ENCODE measurements around the gene ARL4D.

Gene ARL4D

DNA sequence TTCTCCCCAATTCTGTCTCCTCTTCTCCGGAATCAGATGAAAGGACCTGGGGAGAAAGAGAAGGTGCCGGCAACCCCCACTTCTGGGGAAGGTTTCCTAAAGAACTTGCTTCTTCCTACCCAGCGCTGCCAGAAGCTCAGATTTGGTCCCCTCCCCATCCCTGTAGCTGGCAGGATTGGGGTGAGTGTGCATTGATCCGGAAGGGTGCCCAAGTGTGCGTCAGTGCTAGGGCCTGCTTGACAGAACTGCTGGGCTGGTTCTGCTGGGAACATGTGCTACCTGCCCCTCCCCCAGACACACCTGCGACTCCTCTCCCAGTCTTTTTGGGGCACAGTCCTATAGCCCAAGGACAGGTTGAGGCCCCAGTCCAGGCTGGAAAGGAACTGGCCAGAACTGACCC, 3.3 kb downstream of the ARL4D start:
- TF ChIP-seq, protein P1, sequence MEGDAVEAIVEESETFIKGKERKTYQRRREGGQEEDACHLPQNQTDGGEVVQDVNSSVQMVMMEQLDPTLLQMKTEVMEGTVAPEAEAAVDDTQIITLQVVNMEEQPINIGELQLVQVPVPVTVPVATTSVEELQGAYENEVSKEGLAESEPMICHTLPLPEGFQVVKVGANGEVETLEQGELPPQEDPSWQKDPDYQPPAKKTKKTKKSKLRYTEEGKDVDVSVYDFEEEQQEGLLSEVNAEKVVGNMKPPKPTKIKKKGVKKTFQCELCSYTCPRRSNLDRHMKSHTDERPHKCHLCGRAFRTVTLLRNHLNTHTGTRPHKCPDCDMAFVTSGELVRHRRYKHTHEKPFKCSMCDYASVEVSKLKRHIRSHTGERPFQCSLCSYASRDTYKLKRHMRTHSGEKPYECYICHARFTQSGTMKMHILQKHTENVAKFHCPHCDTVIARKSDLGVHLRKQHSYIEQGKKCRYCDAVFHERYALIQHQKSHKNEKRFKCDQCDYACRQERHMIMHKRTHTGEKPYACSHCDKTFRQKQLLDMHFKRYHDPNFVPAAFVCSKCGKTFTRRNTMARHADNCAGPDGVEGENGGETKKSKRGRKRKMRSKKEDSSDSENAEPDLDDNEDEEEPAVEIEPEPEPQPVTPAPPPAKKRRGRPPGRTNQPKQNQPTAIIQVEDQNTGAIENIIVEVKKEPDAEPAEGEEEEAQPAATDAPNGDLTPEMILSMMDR (IDR thresholded peaks at IDR 0.05; ENCODE audit: control insufficient read depth, insufficient read depth, low read depth, low read length, missing control alignments), result no peak
- DNase-seq (ENCODE audit: low read depth), result no peak

DNA sequence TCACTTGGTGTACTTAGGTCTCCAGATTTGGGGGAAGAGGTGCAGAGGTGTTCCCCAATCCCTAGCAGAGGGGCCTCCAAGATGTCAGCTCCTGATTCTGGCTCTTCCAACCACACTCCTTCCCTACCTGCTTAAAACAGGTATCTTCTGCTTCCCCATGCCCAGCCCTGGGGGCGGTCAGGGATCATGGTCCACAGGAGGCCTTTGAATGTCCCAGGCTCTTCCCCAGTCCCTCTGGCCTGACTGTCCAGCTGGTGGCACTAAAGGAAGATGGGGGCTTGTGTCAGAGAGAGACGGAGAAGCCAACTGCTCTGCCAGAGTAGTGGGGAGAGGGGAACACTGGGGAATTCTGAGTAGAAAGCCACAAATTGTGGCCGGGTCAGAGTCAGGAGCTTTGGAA, 3.8 kb downstream of the ARL4D start:
- TF ChIP-seq, protein P1 (IDR thresholded peaks at IDR 0.05; ENCODE audit: control insufficient read depth, insufficient read depth, low read depth, low read length, missing control alignments), result no peak
- H3K4me3 ChIP-seq (ENCODE audit: control insufficient read depth, low read depth, low read length), result no peak overlapping the region
- DNase-seq (ENCODE audit: low read depth), result no peak

More for the DNA sequence above, 3.3 kb downstream of the ARL4D start:
- no peak overlapping the region for H3K4me3 ChIP-seq (ENCODE audit: control insufficient read depth, low read depth, low read length)

DNA sequence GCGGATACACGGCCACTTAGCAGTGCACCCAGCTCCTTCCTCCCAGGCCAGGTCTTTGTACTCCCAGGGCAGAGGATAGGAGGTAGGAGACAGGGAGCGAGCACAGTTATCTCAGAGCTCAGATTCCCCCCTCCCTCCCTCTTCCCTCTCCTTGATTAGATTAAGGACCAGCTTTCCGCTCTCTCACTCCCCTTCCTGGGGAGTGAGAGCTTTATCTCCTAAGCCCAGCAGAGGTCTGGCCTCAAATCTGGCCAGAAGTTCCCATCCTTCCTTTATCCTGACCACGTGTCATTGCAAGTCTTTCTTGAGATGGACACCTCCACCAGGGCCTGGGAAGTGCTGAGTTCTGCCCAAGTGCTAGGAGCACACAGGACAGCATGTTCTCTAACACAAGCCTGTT, 5.1 kb downstream of the ARL4D start:
- TF ChIP-seq, protein P1 (IDR thresholded peaks at IDR 0.05; ENCODE audit: control insufficient read depth, insufficient read depth, low read depth, low read length, missing control alignments), result no peak
- DNase-seq (ENCODE audit: low read depth), result no peak
- no peak overlapping the region for H3K4me3 ChIP-seq (ENCODE audit: control insufficient read depth, low read depth, low read length)

DNA sequence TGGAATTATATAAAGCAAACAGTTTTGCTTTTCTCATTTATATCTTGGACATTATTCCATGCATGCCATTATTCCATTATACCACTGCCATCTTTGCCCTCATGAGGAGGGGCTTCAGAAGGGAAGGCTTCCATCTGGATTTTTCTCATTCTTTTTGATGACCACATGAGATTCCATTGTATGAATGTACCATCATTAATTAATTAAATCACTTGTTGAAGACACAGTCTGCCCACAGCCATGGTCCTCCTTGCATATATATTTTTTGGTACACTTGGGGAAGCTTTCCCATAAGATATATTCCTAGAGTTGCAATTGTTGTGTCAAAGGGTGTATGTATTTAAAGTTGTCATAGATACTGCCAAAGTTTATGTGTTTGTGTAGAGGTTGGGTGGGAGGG, 7.1 kb downstream of the ARL4D start:
- DNase-seq (ENCODE audit: low read depth), result no peak
- H3K4me3 ChIP-seq (ENCODE audit: control insufficient read depth, low read depth, low read length), result no peak overlapping the region
- TF ChIP-seq, protein P1 (IDR thresholded peaks at IDR 0.05; ENCODE audit: control insufficient read depth, insufficient read depth, low read depth, low read length, missing control alignments), result no peak

DNA sequence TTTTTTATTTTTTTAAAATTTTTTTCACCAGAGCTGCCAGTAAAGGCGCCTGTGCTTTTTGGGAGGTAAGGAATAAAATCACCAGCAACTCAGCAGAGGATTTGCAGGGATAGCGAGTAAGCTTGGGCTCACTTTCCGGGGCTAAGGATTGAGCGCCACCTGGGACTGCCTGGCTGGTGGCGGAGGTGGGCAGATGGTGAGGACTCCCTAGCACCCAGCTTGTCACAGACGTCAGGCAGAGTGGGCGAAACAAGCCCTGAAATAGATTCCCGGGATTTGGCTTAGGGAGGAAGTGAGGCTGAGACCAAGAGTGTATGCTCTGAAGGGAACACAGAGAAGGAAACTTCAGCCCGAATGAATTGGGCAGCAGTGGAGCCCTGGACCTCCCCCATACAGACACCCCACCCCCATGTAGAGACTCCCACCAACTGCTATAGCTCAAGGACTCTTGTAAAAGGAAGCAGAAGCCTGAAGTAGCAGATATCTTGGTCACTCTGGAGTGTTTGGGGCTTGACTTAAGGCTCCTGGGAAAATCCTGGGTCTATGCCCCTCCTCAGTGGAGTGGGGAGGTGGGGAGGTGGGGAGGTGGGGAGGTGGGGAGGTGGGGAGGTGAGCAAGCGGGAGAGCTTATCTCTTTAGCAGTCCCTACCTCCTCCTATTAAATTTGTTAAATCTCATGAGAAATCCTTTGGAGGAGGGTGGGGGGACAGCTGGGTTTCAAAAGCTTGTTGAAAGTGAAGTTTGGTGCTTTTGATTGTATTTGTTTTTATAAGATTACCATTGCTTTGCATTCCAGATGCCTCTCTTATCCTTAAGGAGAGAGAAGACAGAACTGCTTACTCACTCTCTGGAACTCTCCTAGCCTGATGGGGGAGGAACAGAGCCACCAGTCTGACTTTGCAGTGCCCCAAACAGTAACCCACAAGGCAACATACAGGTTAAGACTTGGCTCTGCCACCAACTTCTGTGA, 8.2 kb downstream of the ARL4D start:
- no peak for DNase-seq (ENCODE audit: low read depth)
- H3K4me3 ChIP-seq (ENCODE audit: control insufficient read depth, low read depth, low read length), result no peak overlapping the region
- TF ChIP-seq, protein P1 (IDR thresholded peaks at IDR 0.05; ENCODE audit: control insufficient read depth, insufficient read depth, low read depth, low read length, missing control alignments), result no peak

DNA sequence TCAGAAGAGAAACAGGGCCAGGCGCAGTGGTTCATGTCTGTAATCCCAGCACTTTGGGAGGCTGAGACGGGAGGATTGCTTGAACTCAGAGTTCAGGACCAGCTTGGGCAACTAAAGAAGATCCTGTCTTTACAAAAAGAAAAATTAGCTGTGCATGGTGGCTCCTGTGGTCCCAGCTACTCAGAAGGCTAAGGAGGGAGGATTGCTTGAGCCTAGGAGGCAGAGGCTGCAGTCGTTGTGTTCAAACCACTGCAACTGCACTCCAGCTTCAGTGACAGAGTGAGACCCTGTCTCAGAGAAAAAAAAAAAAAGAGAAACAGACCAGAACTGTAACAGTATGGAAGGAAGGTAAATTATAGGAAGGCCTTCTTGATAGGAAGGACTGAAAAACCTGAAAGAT, 10.3 kb downstream of the ARL4D start:
- H3K4me3 ChIP-seq (ENCODE audit: control insufficient read depth, low read depth, low read length), result no peak overlapping the region
- TF ChIP-seq, protein P1 (IDR thresholded peaks at IDR 0.05; ENCODE audit: control insufficient read depth, insufficient read depth, low read depth, low read length, missing control alignments), result no peak
- DNase-seq (ENCODE audit: low read depth), result no peak

Data from AG09309 (cell line).